ENCODE data around the gene TBL2.
"Not testable (repeated sequence)": the region's sequence is repeated elsewhere in the genome, so short reads cannot be mapped to it uniquely, and the experiment has no call there.

The TBL2 gene

GRCh38 chr7:73532224-73532623, 46.2 kb downstream of the TBL2 start:
- no peak for DNase-seq

GRCh38 chr7:73530800-73531199, 47.6 kb downstream of the TBL2 start:
- DNase-seq, result no peak

GRCh38 chr7:73526896-73527821, 51.2 kb downstream of the TBL2 start:
- DNase-seq, result no peak

DNA sequence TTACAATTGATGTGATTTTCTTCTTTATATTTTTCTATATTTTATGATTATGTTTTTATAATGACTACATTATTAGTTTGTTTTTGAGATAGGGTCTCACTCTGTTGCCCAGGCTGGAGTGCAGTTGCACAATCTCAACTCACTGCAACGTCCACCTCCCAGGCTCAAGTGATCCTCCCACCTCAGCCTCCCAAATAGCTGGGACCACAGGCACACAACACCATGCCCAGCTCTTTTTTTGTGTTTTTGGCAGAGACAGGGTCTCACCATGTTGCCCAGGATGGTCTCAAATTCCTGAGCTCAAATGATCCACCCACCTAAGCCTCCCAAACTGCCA, 52.3 kb downstream of the TBL2 start:
- DNase-seq, result not testable (repeated sequence)

- peak; percentile 97 for DNase-seq
These were observed 56.1 kb downstream of the TBL2 start, which contains the start of gene BAZ1B for GRCh38 chr7:73522105-73522872. TSS of gene BAZ1B (minus strand) at chr7:73522293. CDS start at chr7:73521933, 360 bp downstream.

DNA sequence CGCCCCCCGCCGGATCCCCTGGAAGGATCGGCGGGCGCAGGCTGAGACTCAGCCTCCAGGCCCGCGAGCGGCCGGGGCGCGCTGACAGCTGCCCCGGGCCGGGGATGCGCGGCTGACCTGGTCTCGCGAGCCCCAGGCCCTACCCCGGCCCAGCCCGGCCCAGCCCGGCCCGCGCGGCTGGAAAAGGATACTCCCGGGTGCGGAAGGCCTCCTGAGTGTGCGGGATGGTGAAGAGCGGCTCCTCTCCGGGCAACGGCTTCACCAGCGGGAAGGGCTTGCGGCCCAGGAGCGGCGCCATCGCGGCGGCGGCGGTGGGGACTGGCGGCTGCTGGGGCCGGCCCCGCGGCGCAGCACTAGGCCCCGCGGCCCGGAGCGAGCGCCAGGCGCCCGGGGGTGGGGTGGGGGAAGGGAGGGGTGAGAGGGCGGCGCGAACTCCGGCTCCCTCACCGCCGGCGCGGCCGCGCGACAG, 56.7 kb downstream of the TBL2 start:
- DNase-seq, result no peak

GRCh38 chr7:73520673-73521635, 57.4 kb downstream of the TBL2 start:
- DNase-seq, result no peak

DNA sequence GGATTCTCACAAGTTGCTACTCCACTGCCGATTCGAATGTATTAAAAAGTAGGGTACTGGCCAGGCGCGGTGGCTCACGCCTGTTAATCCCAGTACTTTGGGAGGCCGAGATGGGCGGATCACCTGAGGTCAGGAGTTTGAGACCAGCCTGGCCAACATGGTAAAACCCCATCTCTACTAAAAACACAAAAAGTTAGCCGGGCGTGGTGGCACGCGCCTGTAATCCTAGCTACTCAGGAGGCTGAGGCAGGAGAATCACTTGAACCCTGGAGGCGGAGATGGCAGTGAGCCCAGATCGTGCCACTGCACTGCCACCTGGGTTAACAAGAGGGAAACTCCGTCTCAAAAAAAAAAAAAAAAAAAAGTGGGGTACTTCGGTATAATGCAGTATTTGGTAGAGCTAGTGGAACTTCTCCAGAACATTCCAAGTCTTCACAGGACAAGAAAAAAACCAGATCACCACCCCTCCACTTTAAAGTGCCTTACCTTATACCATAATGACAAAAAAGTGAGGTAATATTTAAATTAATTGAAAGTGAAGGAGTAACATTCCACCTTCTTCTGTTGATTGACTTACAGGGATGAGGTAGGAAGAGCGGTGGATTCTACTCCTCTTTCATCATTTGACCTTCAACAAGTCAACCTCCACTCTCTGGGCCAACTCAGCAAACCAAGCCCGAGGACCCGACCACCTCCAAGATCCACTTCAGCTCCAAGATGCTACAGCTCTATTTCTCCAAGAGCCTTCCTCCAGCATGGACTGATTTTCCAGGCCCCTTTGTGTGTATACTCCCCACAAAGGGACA, 58.3 kb downstream of the TBL2 start:
- peak; percentile 29 for DNase-seq

DNA sequence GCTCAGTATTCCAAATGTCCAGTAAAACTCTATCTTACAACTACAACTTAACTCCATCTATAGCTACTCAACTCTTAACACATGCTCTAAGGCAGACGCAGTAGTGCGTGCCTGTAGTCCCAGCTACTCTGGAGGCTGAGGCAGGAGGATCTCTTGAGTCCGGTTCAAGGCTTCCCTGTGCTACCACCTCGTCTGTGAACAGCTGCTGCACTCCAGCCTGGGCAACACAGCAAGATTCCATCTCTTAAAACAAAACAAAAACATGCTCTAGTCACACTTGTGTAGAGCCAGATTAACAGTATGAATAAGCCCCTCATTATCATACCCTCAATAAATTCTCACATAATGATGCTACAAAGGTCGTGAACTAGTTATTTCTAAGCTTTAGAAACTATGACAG, 59.9 kb downstream of the TBL2 start:
- DNase-seq, result no peak
